Transverse colon (tissue), 4 donors: ENCODE data around the gene ALS2CL. TPM values are rescaled to one million over a fixed set of nuclear protein-coding genes. Genes with fewer than 3 reads are reported as not detected.
A peak's percentile ranks its signal among the peaks of the same experiment; 100 is the strongest.

Experiments used
- DNase-seq: peaks from one replicate; pipeline ENCODE4 v3.0.0-alpha.2; 2019
- H3K27ac ChIP-seq, 4 donors: fragments of 200-600 bp; sonication (generic); 2 replicates each; pipeline ENCODE4 v1.5.1; 2016 to 2018; ENCODE audit warnings: inconsistent platforms in 4 of 4
- H3K27me3 ChIP-seq: fragments of 200-600 bp; sonication (generic); 2 replicates; pipeline ENCODE4 v1.5.1; 2017; ENCODE audit warnings: inconsistent platforms
- H3K36me3 ChIP-seq, 4 donors: fragments of 200-600 bp; sonication (generic); 2 replicates each; pipeline ENCODE4 v1.5.1; 2017 to 2019; ENCODE audit warnings: inconsistent platforms in 4 of 4
- H3K4me1 ChIP-seq, 4 donors: fragments of 200-600 bp; sonication (generic); 2 replicates each; pipeline ENCODE4 v1.5.1; 2017 to 2020; ENCODE audit warnings: inconsistent platforms in 4 of 4
- H3K4me3 ChIP-seq, 4 donors: fragments of 200-600 bp; sonication (generic); 1 replicate in 1 of 4; 2 replicates in 3 of 4; pipeline versions ENCODE4 v1.5.1 to v1.6.1; 2017 to 2019; ENCODE audit warnings: inconsistent platforms in 4 of 4
- H3K9me3 ChIP-seq, 2 donors: fragments of 200-600 bp; sonication (generic); 2 replicates each; pipeline ENCODE4 v1.5.1; 2017 to 2019; ENCODE audit warnings: inconsistent platforms in 2 of 2
- CTCF ChIP-seq, 5 experiments: fragments of 200-600 bp in 3 of 5; fragments of 450-650 bp in 2 of 5; sonication (generic) in 3 of 5; IDR thresholded peaks; 1 replicate in 2 of 5; 2 replicates in 3 of 5; pipeline ENCODE4 v1.5.1; 2016 to 2017; ENCODE audit warnings: antibody characterized with exemption in 5 of 5, inconsistent platforms in 3 of 5, mild to moderate bottlenecking in 2 of 5, moderate library complexity in 1 of 5
- EP300 ChIP-seq: sonication (generic); formaldehyde crosslinking; IDR thresholded peaks from one replicate; pipeline ENCODE4 v1.6.1; 2017; ENCODE audit warnings: antibody characterized with exemption, low read depth
- POLR2A ChIP-seq: fragments of 450-650 bp; IDR thresholded peaks from one replicate; pipeline ENCODE4 v1.6.1; 2016; ENCODE audit warnings: antibody characterized with exemption, mild to moderate bottlenecking, moderate library complexity
- POLR2AphosphoS5 ChIP-seq, 3 donors: sonication (generic); formaldehyde crosslinking; IDR thresholded peaks; one replicate each; pipeline ENCODE4 v1.6.1; 2016; ENCODE audit warnings: antibody characterized with exemption in 3 of 3
- WGBS, 2 donors: methylation state at CpG; one replicate each; pipeline ENCODE4 v1.1.5; 2018; ENCODE audit warnings: low coverage in 1 of 2; 5-methylcytosine and 5-hydroxymethylcytosine counted together
- in situ Hi-C, 4 donors: fragments of 200-750 bp; cut with MboI; loops; one replicate each; pipeline versions ENCODE4 v1.15.0 to v1.15.1; 2017; ENCODE audit warnings: low sequenced_read_pairs in 3 of 4, low pct_ligation_motif_present in 1 of 4, low pct_unique_long_range_greater_than_20kb in 1 of 4
- intact Hi-C: fragments of 100-400 bp; cut with DNase I; formaldehyde crosslinking; loops from one replicate; pipeline ENCODE4 v1.15.1; 2023; ENCODE audit warnings: low total_unique reads
- total RNA-seq, 4 donors: library from RNA; depleted of rRNA; stranded (reverse); fragments of >200 nt; gene quantifications; one replicate each; pipeline ENCODE4 v1.1.0, GENCODE V29; 2016

Gene ALS2CL
- total RNA-seq, 4 donors from 2014 or later: 67.5 to 212 (median 116) TPM

- DNase-seq: peak; percentile 5
- Histone ChIP-seq H3K9me3 (no peaks in the 10 kb centered on the region), H3K4me1 (peaks cover 0 to 9% (median 2%) of the 10 kb centered on the region in 4 donors), H3K27ac (no peak overlapping the region), H3K27me3 (no peaks in the 10 kb centered on the region), H3K36me3 (no peaks in the 10 kb centered on the region), H3K4me3 (no peak overlapping the region)
- TF ChIP-seq CTCF (IDR thresholded peaks at IDR 0.05) (no peak), EP300 (no peak), POLR2A (no peak), POLR2AphosphoS5 (IDR thresholded peaks at IDR 0.05) (no peak)
- WGBS, 2 donors: 79% methylated on average over 8 of the region's 8 CpGs; no CpG with 5 or more reads in 1 of the 2 donors
- intact Hi-C loops (no loop called here), in situ Hi-C loops (no loop called here)
Observed at GRCh38 chr3:46667061-46667621, 26.3 kb downstream of the ALS2CL start.

- peak; percentile 8 for DNase-seq
- no peaks in the 10 kb centered on the region for H3K36me3 ChIP-seq
- WGBS, 2 donors: 63% methylated on average over 6 of the region's 7 CpGs; no CpG with 5 or more reads in 1 of the 2 donors
- TF ChIP-seq POLR2AphosphoS5 (IDR thresholded peaks at IDR 0.05) (no peak), EP300 (no peak), CTCF (IDR thresholded peaks at IDR 0.05) (no peak), POLR2A (no peak)
- peaks cover 0 to 9% (median 2%) of the 10 kb centered on the region in 4 donors for H3K4me1 ChIP-seq
- H3K27me3 ChIP-seq: no peaks in the 10 kb centered on the region
- no peak overlapping the region for H3K27ac ChIP-seq
- no peaks in the 10 kb centered on the region for H3K9me3 ChIP-seq
- in situ Hi-C loops: no loop called here
- intact Hi-C loops: no loop called here
- no peak overlapping the region for H3K4me3 ChIP-seq
Observed at GRCh38 chr3:46666453-46666845, 27.0 kb downstream of the ALS2CL start.

- intact Hi-C loops: no loop called here
Observed at GRCh38 chr3:46665763-46666452, 27.6 kb downstream of the ALS2CL start.

More at GRCh38 chr3:46665763-46666452, 27.6 kb downstream of the ALS2CL start:
- in situ Hi-C loops: no loop called here
- no peak overlapping the region for H3K27ac ChIP-seq
- TF ChIP-seq POLR2A: no peak
- no peak for TF ChIP-seq CTCF (IDR thresholded peaks at IDR 0.05)
- TF ChIP-seq POLR2AphosphoS5 (IDR thresholded peaks at IDR 0.05): no peak
- TF ChIP-seq EP300: no peak
- no peak overlapping the region for H3K4me3 ChIP-seq
- H3K9me3 ChIP-seq: no peaks in the 10 kb centered on the region
- no peaks in the 10 kb centered on the region for H3K36me3 ChIP-seq
- DNase-seq: no peak
- WGBS, 2 donors: 60 to 66% methylated on average over 1 to 9 of the region's 9 CpGs
- H3K4me1 ChIP-seq: peaks cover 0 to 9% (median 2%) of the 10 kb centered on the region in 4 donors
- no peaks in the 10 kb centered on the region for H3K27me3 ChIP-seq
